PC-3 (cell line): Measurements from ENCODE around the gene SMIM5. TPM values are rescaled to one million over a fixed set of nuclear protein-coding genes. Genes with fewer than 3 reads are reported as not detected.

ENCODE experiments used
- ATAC-seq: fragments of 200-7000 bp; cut with Tn5 transposase; 2 replicates; pipeline ENCODE4 v1.9.1; 2020; ENCODE audit warnings: mild to moderate bottlenecking, moderate library complexity
- BruUV-seq: library from RNA; stranded (reverse); fragments of 400-500 nt; replicated peaks from 2 replicates; lab custom pipeline; 2021; lab: Mats Ljungman, UMichigan
- CTCF ChIA-PET: fragments of 300-600 bp; sonication (Branson Sonifier 250); formaldehyde crosslinking; loops from one replicate; lab custom pipeline; 2022; ENCODE audit warnings: antibody characterized with exemption; lab: Charles Lee
- POLR2A ChIA-PET: fragments of 300-600 bp; sonication (Branson Sonifier 250); formaldehyde crosslinking; loops from one replicate; lab custom pipeline; 2022; ENCODE audit warnings: antibody characterized with exemption; ENCODE audit not compliant: unreplicated experiment; lab: Charles Lee
- DNase-seq: peaks from one replicate; pipeline ENCODE4 v3.0.0-alpha.2; 2015
- H2AFZ ChIP-seq: fragments of 300-600 bp; sonication (generic); 2 replicates; pipeline ENCODE4 v1.6.0; 2016; ENCODE audit warnings: antibody characterized with exemption, low read length
- H3F3A ChIP-seq: fragments of 300-600 bp; sonication (generic); one replicate; pipeline ENCODE4 v1.6.0; 2017; ENCODE audit warnings: antibody characterized with exemption, low read length, control low read depth, mild to moderate bottlenecking; ENCODE audit not compliant: unreplicated experiment
- H3K27ac ChIP-seq: fragments of 300-600 bp; sonication (generic); 2 replicates; pipeline ENCODE4 v1.5.1; 2016; ENCODE audit warnings: mild to moderate bottlenecking, low read length
- H3K27me3 ChIP-seq: fragments of 300-600 bp; sonication (generic); 2 replicates; pipeline ENCODE4 v1.6.1; 2016; ENCODE audit warnings: low read length, mixed read lengths
- H3K36me3 ChIP-seq: fragments of 300-600 bp; sonication (generic); 2 replicates; pipeline ENCODE4 v1.6.1; 2016; ENCODE audit warnings: low read depth, mixed run types, low read length, mixed read lengths
- H3K4me1 ChIP-seq: fragments of 300-600 bp; sonication (generic); 2 replicates; pipeline ENCODE4 v1.5.1; 2016; ENCODE audit warnings: low read length; ENCODE audit not compliant: insufficient read depth
- H3K4me2 ChIP-seq: fragments of 300-600 bp; sonication (generic); 2 replicates; pipeline ENCODE4 v1.6.0; 2016; ENCODE audit warnings: low read length
- H3K4me3 ChIP-seq: fragments of 300-600 bp; sonication (generic); 2 replicates; pipeline ENCODE4 v1.5.1; 2016; ENCODE audit warnings: mild to moderate bottlenecking, low read length, mixed read lengths
- H3K79me2 ChIP-seq: fragments of 300-600 bp; sonication (generic); 2 replicates; pipeline ENCODE4 v1.6.1; 2017; ENCODE audit warnings: low read length, mixed read lengths
- H3K9ac ChIP-seq: fragments of 300-600 bp; sonication (generic); 2 replicates; pipeline ENCODE4 v1.6.0; 2016; ENCODE audit warnings: mild to moderate bottlenecking, low read length
- H3K9me2 ChIP-seq: fragments of 300-600 bp; sonication (generic); replicated peaks from 2 replicates; pipeline ENCODE4 v1.6.1; 2016; ENCODE audit warnings: mixed run types, low read length, mixed read lengths
- H3K9me3 ChIP-seq: fragments of 300-600 bp; sonication (generic); 2 replicates; pipeline ENCODE4 v1.6.1; 2016; ENCODE audit warnings: low read length, mixed read lengths
- H4K20me1 ChIP-seq: fragments of 300-600 bp; sonication (generic); 2 replicates; pipeline ENCODE4 v1.6.1; 2016; ENCODE audit warnings: low read length, mixed read lengths
- EZH2 ChIP-seq: fragments of 300-600 bp; sonication (generic); IDR thresholded peaks from one replicate; pipeline ENCODE4 v1.6.1; 2017; ENCODE audit warnings: antibody characterized with exemption, mild to moderate bottlenecking, low read length; ENCODE audit not compliant: unreplicated experiment
- EZH2phosphoT487 ChIP-seq: fragments of 300-600 bp; sonication (generic); IDR thresholded peaks from 2 replicates; pipeline ENCODE4 v1.6.1; 2018; ENCODE audit warnings: mild to moderate bottlenecking, antibody characterized with exemption, low read length, borderline replicate concordance
- intact Hi-C: fragments of 100-400 bp; cut with micrococcal nuclease; formaldehyde crosslinking; loops from 2 replicates; pipeline ENCODE4 v1.9.0; 2023
- total RNA-seq: library from RNA; depleted of rRNA; stranded (reverse); fragments of >200 nt; gene quantifications from 2 replicates; pipeline ENCODE4 v1.2.3, GENCODE V29; 2014
- TF ChIP-seq, protein P1 (sequence below): fragments of 300-600 bp; sonication (generic); conservative IDR thresholded peaks from 2 replicates; pipeline ENCODE4 v1.5.1; 2017; ENCODE audit warnings: antibody characterized with exemption, low read depth, mild to moderate bottlenecking, low read length

Gene SMIM5
- total RNA-seq, 1 experiment from 2014 or later, result 2.3 TPM

DNA sequence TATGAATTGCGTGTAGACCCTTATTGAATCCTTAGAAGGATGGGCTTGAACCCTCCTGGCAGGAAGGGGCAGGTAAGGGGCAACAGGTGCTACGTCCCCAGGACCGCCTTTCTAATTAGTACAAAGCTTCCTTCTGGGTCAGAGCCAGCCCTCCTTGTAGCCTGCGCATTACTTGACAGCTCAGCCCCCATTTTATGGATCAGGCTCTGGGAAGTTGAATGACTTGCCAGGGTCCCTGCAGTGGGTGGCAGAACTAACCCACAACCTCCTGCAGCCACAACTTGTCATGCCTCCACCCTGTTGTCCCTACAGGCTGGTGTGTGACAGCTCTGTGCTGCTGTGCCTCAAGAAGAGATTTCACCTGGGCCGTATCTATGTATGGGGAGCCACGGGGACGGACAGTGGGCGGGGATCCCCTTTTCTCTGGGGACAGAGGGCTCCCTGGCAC, 42.9 kb upstream of the SMIM5 start:
- no peaks in the 10 kb centered on the region for H3K79me2 ChIP-seq
- CTCF ChIA-PET, result interaction anchor here (0.8 kb wide), 1 partner anchor 64 kb away, joined by 7 read pairs; no protein-coding TSS in a partner anchor
- peak overlapping the region; percentile 88; the same call in 1 of the 2 replicates for H3K4me2 ChIP-seq
- H2AFZ ChIP-seq, result no peak overlapping the region
- H3K27ac ChIP-seq, result no peak overlapping the region
- peaks cover 10% of the 10 kb centered on the region for H3K4me1 ChIP-seq
- no peak for DNase-seq
- H3K9me3 ChIP-seq, result no peaks in the 10 kb centered on the region
- no peak overlapping the region for H3K4me3 ChIP-seq
- H4K20me1 ChIP-seq, result no peaks in the 10 kb centered on the region
- POLR2A ChIA-PET, result no interaction called here
- no peak for ATAC-seq
- no peak overlapping the region for H3K9ac ChIP-seq
- no peaks in the 10 kb centered on the region for H3K27me3 ChIP-seq
- no peaks in the 10 kb centered on the region for H3K36me3 ChIP-seq
- no peak for TF ChIP-seq EZH2phosphoT487
- TF ChIP-seq, protein P1, sequence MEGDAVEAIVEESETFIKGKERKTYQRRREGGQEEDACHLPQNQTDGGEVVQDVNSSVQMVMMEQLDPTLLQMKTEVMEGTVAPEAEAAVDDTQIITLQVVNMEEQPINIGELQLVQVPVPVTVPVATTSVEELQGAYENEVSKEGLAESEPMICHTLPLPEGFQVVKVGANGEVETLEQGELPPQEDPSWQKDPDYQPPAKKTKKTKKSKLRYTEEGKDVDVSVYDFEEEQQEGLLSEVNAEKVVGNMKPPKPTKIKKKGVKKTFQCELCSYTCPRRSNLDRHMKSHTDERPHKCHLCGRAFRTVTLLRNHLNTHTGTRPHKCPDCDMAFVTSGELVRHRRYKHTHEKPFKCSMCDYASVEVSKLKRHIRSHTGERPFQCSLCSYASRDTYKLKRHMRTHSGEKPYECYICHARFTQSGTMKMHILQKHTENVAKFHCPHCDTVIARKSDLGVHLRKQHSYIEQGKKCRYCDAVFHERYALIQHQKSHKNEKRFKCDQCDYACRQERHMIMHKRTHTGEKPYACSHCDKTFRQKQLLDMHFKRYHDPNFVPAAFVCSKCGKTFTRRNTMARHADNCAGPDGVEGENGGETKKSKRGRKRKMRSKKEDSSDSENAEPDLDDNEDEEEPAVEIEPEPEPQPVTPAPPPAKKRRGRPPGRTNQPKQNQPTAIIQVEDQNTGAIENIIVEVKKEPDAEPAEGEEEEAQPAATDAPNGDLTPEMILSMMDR, result no peak
- TF ChIP-seq EZH2, result no peak
- no peaks in the 10 kb centered on the region for H3K9me2 ChIP-seq
- no peaks in the 10 kb centered on the region for H3F3A ChIP-seq
- no TSS peak for BruUV-seq
- intact Hi-C loops, result no loop called here

DNA sequence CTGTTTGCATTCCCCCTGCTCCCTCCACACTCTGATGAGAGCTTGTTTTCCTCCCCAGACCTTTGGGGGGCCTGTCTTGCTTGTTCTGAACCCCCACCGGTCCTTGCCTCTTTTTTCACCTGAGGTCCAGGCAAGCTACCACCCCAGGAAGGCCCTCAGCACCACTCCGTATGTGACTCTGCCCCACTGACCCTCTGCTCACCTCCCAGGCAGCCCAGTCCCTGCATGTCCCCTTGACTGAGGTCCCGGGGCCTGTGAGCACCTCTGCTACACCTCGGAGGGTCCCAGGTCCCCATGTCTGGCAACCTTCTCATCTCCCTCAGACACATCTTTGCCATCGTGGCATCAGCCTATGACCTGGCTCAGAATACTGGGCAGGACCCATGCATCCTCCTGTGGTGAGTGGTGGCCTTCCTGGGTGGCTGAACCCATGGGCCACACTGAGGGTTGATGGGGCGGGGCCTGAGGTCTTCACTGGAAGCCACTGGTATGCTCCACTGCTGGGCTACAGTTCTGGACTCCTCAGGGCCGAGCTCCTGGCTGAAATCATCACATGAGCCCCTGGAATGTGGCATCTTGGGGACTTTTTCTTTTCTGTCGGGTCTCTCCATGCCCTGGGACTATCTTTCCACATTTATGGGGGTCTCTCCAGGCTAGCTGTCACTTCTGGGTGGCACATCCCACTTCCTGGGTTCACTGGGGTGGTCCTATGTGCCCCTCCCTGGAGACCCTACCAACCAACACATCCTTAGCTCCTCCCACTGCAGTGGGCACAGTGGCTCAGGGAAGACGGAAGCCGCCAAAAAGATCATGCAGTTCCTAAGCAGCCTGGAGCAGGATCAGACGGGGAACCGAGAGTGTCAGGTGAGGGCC, 42.1 kb upstream of the SMIM5 start:
- H3K9me3 ChIP-seq, result no peaks in the 10 kb centered on the region
- no TSS peak for BruUV-seq
- H3K9me2 ChIP-seq, result no peaks in the 10 kb centered on the region
- no peak overlapping the region for H3K9ac ChIP-seq
- DNase-seq (no peak), ATAC-seq (no peak)
- H4K20me1 ChIP-seq, result no peaks in the 10 kb centered on the region
- peaks cover 10% of the 10 kb centered on the region for H3K4me1 ChIP-seq
- intact Hi-C loops, result no loop called here
- H3K4me2 ChIP-seq, result no peak overlapping the region
- ChIA-PET CTCF (no interaction called here), POLR2A (no interaction called here)
- H3K4me3 ChIP-seq, result no peak overlapping the region
- no peaks in the 10 kb centered on the region for H3K79me2 ChIP-seq
- no peak overlapping the region for H2AFZ ChIP-seq
- no peak overlapping the region for H3K27ac ChIP-seq
- TF ChIP-seq, protein P1, result no peak
- TF ChIP-seq EZH2phosphoT487 (no peak), EZH2 (no peak)
- H3K36me3 ChIP-seq, result no peaks in the 10 kb centered on the region
- H3K27me3 ChIP-seq, result no peaks in the 10 kb centered on the region
- no peaks in the 10 kb centered on the region for H3F3A ChIP-seq

DNA sequence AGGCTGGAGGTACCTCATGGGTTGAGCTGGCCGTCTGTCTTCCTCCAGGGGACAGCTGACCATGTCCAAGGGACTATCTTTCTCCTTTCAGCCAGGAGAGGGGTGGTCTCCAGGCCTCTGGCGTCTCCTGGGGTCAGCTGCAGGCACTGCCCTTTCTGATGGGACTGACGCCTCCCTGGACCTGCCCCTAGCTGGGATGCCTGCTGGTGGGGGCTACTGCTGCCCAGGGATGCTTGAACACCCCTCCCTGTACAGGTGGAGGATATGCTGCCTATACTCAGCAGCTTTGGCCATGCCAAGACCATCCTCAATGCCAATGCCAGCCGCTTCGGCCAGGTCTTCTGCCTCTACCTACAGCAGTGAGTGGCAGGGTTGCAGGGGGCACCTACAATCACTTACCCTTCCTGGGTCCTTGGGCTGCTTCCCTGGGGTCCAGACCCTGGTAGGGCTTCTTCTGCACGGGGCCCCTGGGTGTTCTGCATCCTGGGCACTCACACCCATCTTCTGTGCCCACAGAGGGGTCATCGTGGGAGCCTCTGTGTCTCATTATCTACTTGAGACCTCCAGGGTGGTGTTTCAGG, 41.4 kb upstream of the SMIM5 start:
- no peak overlapping the region for H3K4me2 ChIP-seq
- H3K27ac ChIP-seq, result no peak overlapping the region
- ChIA-PET CTCF (no interaction called here), POLR2A (no interaction called here)
- ATAC-seq, result no peak
- no peaks in the 10 kb centered on the region for H3K9me3 ChIP-seq
- DNase-seq, result no peak
- no peaks in the 10 kb centered on the region for H4K20me1 ChIP-seq
- no TSS peak for BruUV-seq
- intact Hi-C loops, result no loop called here
- no peaks in the 10 kb centered on the region for H3K9me2 ChIP-seq
- H3K4me3 ChIP-seq, result no peak overlapping the region
- no peaks in the 10 kb centered on the region for H3K36me3 ChIP-seq
- TF ChIP-seq, protein P1, result no peak
- H3F3A ChIP-seq, result no peaks in the 10 kb centered on the region
- no peak overlapping the region for H3K9ac ChIP-seq
- no peaks in the 10 kb centered on the region for H3K27me3 ChIP-seq
- peaks cover 10% of the 10 kb centered on the region for H3K4me1 ChIP-seq
- H2AFZ ChIP-seq, result no peak overlapping the region
- no peaks in the 10 kb centered on the region for H3K79me2 ChIP-seq
